Stimulated activated CD4-positive, alpha-beta T cell treated with anti-CD3 and anti-CD28 coated beads, Interleukin-12 subunit alpha, Interleukin-12 subunit beta, amount 100 ng/mL, for 48 hours (primary cell): ENCODE measurements around the gene PRDM13.
"Not testable (repeated sequence)": the region's sequence is repeated elsewhere in the genome, so short reads cannot be mapped to it uniquely, and the experiment has no call there.

ENCODE experiments used
- DNase-seq, 3 donors: peaks; one replicate each; pipeline ENCODE4 v3.0.0-alpha.2; 2020; ENCODE audit warnings: low read depth in 2 of 3, low spot score in 1 of 3

The PRDM13 gene

GRCh38 chr6:99606656-99607415 is at the start of gene PRDM13:
TSS of gene PRDM13 (plus strand) at chr6:99606833. CDS start at chr6:99607035, 202 bp downstream.
- no peak for DNase-seq

DNA sequence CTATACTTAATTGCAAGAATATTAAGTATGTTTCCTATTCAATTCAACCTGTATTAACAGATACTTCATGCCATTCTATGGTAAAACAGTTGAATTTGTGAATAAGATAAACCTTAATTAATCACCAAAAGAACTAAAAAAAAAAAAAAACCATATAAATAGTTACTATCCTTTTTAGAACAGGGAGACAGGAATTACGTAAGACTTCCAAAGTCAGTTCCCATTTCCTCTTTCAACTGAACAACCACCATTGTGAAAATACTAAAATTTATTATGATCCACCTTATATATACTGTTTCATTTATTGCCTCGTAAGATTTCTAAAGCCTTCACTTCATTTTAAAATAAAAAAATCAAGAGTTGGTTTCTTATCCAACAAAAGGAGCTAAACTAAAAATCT is 47.6 kb upstream of the PRDM13 start:
- DNase-seq = no peak

DNA sequence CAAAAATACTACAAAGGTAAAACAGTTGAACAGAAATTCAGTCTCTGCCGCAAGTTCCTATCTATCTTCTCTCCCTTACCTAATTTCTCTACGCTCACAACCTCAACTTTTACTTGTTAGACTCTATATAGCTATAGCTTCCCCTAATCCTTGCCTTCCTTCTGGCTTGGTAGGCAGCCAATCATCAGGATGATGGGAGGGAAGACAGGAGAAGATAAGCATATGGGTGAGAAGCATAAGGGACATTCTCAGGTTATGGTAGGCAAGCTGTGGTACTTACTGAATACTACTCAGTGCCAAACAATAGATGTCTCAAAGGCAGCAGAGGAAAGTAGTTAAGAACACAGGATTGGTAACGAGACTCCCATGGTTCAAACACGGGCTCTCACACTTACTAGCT is 46.0 kb upstream of the PRDM13 start:
- no peak for DNase-seq

- no peak for DNase-seq
Measured at GRCh38 chr6:99563056-99563723, 43.4 kb upstream of the PRDM13 start.

DNA sequence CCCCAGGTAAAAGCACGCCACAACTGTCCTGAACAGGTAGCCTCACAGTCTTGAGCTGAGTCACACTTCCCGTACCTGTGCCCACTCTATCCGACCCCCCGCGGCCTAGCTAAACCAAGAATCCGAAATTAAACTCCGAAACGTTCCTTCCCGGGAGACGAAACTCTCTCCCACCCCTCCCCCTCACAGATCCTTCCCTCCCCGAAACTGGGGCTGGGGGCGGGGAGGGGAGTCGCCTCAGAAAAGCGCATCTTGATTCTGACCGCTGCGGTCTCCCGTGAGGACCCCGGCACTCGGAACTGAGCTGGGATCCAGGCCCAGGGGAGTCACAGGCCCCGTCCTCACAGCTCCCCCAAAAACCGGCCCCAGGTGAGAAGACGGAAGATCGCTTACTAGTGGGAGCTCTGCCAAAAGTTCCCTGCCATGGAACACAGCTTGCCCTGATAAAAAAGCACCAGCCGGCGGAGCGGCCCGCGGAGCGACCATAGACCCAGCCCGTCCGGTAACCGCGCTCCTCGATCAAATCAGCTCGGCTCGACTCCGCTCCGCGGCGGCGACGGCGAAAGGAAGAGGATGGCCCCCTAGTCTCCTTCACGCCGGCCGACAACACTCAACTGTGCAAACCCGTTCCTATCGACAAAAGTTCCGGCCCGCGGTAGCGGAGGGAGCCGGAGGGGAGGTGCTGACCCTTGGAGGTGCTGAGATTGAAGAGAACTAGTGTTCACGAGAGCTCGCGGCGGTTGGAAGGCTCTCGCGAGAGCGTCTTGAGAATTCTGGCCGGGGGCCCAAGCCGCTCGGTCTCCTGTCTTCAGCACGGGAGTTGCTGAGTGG is 38.3 kb upstream of the PRDM13 start, which contains the start of gene CCNC:
TSS of gene CCNC (minus strand) at position 558 of the 831 bp plus-strand sequence. CDS start at position 425, 133 bp downstream.
- DNase-seq = peak; percentile 85 to 93 (median 87)

- DNase-seq = no peak
Measured at GRCh38 chr6:99573980-99574617, 32.5 kb upstream of the PRDM13 start.

DNA sequence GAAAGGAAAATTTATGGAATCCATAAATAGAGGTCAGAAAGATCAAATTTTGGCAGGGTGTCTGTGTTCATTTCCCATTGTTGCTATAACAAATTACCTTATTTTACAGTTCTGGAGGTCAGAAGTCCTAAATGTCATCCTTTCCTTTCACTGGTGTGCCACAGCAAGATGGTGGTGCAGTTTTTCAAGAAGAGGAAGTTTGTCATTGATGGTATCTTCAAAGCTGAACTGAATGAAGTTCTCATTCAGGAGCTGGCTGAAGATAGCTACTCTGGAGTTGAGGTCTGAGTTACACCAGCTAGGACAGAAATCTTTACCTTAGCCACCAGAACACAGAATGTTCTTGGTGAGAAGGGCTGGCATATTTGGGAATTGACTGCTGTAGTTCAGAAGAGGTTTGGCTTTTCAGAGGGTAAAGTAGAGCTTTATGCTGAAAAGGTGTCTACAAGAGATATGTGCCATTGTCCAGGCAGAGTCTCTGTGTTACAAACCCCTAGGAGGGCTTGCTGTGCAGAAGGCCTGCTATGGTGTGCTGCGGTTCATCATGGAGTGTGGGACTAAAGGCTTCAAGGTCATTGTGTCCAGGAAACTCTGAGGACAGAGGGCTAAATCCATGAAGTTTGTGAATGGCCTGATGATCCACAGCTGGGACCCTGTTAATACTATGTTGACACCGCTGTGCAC is 30.9 kb upstream of the PRDM13 start:
- DNase-seq = no peak

GRCh38 chr6:99579781-99580180 is 26.9 kb upstream of the PRDM13 start:
- DNase-seq = no peak

DNA sequence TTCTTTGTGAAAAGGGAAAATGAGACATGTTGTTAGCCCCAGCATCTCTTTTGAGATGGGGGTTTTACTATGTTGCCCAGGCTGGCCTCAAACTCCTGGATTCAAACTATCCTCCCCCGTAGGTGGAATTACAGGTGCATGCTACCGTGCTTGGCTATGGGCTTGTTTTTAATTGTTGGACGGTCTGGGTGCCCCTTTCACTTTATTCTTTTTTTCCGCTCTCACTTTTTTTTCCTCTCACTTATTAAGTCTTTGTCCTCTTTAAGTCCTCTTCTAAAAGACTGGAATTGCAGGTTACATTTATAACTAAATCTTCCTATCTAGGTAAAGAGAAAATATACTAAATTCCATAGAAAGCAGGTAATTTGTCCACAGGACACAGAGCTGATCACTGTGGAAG is 18.8 kb upstream of the PRDM13 start:
- no peak for DNase-seq

DNA sequence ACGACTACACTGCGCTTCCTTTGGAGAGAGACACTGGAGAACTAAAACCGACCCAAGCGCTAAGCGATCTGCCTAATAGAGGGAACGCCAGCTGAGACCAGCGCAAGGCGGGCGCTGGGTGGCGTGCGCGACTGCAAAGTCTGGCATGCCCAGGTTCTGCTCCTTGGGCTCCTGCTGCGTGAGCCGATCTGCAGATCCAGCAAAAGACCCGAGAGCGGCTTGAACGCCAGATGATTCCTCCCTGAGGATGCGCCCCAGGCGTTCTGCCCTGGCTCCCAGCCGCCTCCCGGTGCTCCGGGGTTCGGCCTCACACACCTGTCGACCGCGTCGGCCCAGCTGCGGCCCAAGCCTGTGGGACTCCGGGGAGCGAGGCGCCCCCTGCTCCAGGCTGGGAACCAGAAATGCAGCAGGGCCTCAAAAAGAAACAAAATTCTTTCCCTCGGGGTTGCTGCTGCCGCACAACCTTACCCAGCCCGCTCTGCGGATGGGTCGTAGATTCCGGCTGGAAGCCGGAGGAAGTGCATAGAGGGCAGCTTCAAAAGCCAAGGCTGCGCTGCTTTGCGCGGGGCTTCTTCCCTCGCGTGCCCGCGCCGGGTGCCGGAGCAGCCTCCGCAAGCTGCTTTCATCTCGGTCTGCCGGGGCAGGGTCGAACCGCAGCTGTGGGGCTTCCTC is 17.9 kb upstream of the PRDM13 start:
- DNase-seq = peak; percentile 44 to 56 (median 51)

DNA sequence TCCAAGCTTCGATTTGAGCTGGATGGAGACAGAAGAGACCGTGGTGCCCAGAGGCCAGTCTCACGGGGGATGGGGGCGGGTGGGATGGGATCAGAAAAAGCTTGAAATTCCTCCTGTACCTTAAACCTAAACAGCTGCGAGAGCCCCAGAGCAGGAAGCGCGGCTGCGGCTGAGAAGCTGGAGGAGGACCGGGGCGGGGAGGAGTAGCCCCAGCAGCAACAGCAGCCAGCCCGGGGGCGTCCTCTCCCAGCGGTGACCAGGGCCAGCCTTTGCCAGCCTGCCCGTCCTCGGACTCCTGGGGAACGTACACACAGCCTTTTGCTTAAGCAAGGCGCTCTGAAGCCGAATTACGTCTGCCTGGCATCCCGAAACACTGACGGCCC is 17.4 kb upstream of the PRDM13 start:
- DNase-seq = no peak

- no peak for DNase-seq
Measured at GRCh38 chr6:99589907-99590493, 16.6 kb upstream of the PRDM13 start.

DNA sequence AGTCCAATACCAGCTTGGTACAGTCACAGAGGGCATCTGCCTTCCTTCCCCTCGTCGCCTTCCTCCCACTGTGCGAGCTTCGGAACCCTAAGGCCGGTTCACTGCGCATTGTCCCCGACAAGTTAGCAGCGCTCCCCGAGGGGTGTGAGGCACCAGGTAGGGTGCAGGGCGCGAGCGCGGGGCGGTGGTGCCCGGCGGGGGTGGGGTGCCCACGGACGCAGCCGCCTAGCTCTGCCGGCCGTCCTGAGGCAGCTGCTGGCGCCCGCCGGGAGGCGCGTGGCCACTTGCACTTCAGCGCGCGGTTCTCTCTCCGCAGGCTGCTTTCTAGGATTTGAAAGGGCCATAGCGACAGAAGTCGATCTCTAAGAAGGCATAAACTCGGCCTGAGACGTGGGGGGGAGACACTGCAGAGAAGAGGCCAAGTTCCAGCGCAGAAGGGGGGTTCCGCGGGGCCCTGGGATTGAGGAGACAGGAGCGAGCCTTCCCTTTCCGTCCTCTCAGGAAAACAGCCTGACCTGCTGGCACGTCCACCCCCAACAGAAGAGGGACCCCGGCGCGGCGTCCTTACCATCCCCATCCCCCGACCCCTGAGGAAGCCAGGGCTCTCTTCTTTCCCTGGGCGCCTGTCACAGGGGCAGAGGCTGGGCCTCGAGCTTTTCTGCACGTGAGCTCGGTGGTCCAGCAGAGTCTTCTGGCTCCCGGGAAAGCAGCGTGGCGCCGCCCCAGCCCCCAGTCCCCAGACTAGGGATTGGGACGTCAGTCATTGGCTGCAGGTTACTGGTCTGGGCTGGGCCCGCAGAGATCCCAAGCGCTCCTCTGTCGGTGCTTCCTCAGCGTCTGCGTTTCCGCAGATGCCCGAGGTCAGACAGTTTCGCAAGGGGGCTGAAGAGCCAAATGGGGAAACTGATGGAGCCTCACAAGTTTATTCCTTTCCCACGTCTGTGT is 15.6 kb upstream of the PRDM13 start:
- no peak for DNase-seq

DNA sequence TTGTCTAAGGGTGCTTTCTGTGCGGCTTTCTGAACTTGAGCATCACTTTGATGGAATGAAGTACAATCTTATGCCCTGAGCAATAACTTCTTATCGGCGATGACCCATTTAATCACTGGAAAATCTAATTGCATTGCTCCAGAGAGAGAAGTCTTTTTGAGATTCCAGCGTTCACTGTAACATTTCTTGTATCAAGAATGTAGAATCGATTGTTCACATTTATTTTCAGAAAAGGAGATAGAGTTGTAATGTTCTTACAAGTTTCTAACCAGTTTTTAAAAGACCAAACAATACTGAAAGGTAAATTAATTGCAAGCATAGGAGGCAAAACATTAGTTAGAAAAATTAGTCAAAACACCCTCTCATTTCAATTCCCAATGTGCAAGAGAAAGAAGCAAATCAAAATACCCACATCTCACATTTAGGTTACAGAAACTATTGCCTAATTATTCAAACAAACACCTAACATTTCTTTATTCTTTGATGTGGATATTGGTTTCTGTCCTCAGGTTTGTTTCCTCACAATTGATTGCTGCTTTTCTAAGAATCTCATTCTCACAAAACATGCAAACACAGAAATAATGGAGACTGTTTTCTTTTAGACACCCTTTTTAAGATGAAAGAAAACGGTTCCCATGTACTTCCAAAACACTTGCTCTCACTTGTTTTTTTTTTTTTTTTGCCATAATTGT is 14.8 kb upstream of the PRDM13 start:
- DNase-seq = no peak

DNA sequence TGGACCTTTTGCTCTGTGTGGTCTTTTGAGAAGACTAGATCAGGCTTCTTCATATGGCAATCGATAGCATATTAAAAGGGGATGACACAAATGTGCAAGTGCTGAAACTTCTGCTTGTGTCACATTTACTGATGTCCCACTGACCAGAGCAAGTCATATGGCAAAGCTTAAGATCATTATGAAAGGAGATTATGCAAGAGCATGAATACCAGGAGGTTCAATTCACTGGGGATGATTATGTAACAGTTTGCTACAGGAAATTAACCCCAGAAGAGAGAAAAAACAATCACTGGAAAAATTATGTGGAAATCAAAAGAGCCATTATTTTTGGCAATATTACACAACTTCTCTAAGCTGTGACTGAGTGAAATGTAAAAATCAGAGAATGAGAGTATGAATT is 13.7 kb upstream of the PRDM13 start:
- DNase-seq = no peak

- DNase-seq = not testable (repeated sequence)
Measured at GRCh38 chr6:99594696-99595095, 11.9 kb upstream of the PRDM13 start.

DNA sequence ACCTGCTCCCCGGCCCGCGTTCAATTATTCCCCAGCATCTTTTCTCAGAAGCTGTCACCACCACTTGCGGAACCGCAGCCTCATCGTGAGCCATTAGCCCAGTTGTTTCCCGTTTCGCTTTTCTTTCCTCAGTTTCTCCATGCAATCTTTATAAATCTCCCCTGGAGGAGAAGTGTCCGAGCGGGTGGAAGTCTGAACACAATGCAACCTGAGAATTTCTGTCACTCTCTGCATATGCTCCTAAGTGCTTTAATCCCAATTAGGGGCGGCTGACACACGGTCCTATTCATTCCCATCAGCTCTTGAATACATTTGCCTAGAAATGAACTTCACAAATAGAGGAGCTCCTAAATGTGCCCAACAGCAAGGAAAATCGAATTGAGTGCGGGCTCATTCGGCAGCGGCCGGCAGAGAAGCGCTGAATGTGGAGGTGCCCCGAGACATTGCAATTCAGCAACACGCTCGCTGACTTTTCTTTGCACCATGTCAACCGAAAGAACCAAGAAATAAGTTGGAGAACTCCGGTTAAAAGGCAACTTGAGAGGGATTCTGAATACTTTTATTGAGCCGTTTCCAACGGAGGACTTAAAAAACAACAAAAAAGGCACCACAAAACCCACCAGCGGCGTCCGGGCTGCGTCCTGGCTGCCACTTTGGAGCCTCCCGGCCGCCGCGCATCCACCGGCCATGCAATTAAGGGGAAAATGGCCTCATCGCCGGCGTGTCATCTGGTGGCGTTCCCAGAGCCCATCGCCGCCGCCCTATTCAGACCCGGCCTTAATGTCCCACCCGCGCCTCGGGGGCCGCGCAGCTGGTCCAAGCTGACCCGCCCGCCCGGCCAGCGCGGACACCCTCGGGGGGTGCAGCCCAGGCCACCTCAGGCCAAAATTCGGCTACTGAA is 3.9 kb upstream of the PRDM13 start:
- DNase-seq = no peak
